ENCODE results near the gene STN1.

The STN1 gene

DNA sequence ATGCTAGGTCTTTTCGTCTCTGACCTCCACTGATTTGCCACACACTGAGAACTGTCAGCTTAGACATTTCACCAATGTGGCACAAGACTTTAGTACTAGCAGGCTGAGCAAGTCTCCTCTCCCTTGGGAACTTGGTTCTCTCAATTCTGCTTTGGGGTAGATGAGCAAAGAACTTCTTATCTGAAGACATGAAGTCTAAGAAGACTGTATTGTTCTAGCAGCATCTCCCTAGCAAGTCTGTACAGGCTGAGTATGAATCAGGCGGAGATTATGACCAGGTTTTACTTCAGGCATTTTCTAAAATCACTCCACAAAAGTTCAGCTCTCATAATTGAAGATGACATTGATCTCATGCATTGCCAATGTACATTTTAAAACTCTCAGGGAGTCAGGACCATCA, 23.8 kb upstream of the STN1 start:
- Histone ChIP-seq H3K27ac (ENCODE audit: low read length) (no peak overlapping the region), H3K9me3 (ENCODE audit: insufficient read depth, low read length) (no peaks in the 10 kb centered on the region), H3K4me2 (ENCODE audit: low read length) (no peak overlapping the region), H3K9ac (ENCODE audit: low read length) (no peak overlapping the region), H3K27me3 (ENCODE audit: low read depth, low read length) (no peaks in the 10 kb centered on the region), H3K79me2 (ENCODE audit: low read length) (no peaks in the 10 kb centered on the region), H3K4me1 (ENCODE audit: low read length) (no peaks in the 10 kb centered on the region), H3K4me3 (ENCODE audit: low read length) (no peak overlapping the region), H4K20me1 (ENCODE audit: insufficient read depth, low read length) (no peaks in the 10 kb centered on the region), H3K36me3 (replicated peaks; ENCODE audit: low read depth, low read length) (no peaks in the 10 kb centered on the region), H2AFZ (ENCODE audit: low read depth, low read length) (no peak overlapping the region)
- TF ChIP-seq, protein P1, sequence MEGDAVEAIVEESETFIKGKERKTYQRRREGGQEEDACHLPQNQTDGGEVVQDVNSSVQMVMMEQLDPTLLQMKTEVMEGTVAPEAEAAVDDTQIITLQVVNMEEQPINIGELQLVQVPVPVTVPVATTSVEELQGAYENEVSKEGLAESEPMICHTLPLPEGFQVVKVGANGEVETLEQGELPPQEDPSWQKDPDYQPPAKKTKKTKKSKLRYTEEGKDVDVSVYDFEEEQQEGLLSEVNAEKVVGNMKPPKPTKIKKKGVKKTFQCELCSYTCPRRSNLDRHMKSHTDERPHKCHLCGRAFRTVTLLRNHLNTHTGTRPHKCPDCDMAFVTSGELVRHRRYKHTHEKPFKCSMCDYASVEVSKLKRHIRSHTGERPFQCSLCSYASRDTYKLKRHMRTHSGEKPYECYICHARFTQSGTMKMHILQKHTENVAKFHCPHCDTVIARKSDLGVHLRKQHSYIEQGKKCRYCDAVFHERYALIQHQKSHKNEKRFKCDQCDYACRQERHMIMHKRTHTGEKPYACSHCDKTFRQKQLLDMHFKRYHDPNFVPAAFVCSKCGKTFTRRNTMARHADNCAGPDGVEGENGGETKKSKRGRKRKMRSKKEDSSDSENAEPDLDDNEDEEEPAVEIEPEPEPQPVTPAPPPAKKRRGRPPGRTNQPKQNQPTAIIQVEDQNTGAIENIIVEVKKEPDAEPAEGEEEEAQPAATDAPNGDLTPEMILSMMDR (IDR thresholded peaks at IDR 0.05; ENCODE audit: low read depth, low read length) = no peak
- no peak for TF ChIP-seq EZH2phosphoT487 (IDR thresholded peaks at IDR 0.05; ENCODE audit: low read depth)

DNA sequence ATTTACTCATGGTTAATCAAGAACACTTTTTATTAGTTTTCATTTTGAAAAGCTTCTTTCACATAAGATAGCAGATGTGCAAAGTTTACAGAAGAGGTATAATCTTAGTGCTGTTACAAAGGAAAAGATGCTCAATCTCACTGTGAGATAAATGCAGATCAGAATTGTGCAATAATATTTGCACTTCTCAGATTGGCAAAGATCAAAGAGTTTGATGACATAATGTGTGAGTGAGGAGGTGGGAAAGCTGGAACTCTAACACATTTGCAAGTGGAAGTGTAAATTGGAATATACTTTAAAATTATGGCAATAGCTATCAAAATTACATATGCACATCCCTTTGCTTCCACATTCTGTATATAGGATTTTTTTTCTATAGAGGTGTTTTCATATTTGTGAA, 21.5 kb upstream of the STN1 start:
- no peak for TF ChIP-seq EZH2phosphoT487 (IDR thresholded peaks at IDR 0.05; ENCODE audit: low read depth)
- TF ChIP-seq, protein P1 (IDR thresholded peaks at IDR 0.05; ENCODE audit: low read depth, low read length) = no peak
- H3K9me3 ChIP-seq (ENCODE audit: insufficient read depth, low read length) = no peaks in the 10 kb centered on the region
- H3K9ac ChIP-seq (ENCODE audit: low read length) = no peak overlapping the region
- H2AFZ ChIP-seq (ENCODE audit: low read depth, low read length) = no peak overlapping the region
- no peaks in the 10 kb centered on the region for H3K4me1 ChIP-seq (ENCODE audit: low read length)
- H3K4me2 ChIP-seq (ENCODE audit: low read length) = no peak overlapping the region
- H3K79me2 ChIP-seq (ENCODE audit: low read length) = no peaks in the 10 kb centered on the region
- H3K4me3 ChIP-seq (ENCODE audit: low read length) = no peak overlapping the region
- H3K27me3 ChIP-seq (ENCODE audit: low read depth, low read length) = no peaks in the 10 kb centered on the region
- H3K36me3 ChIP-seq (replicated peaks; ENCODE audit: low read depth, low read length) = no peaks in the 10 kb centered on the region
- no peak overlapping the region for H3K27ac ChIP-seq (ENCODE audit: low read length)
- H4K20me1 ChIP-seq (ENCODE audit: insufficient read depth, low read length) = no peaks in the 10 kb centered on the region

DNA sequence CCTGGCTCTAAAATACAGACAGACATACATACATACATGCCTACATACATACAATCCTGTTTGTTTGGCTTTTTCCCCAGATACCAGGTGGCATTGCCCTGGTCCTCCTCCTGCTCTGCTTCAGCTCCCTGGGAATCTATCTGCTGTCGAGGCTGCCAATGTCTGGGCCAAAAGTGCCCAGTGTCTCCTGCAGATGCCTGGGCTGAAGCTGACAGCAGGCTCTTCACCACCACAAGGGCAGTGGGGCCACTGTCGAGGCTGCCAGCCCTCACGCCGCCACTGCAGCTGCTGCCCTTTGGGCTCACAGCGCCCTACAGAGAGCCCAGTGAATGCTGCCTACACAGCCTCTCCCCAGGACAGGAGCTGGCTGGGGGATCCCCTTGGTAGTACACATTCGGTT, 18.0 kb upstream of the STN1 start:
- Histone ChIP-seq H3K4me2 (ENCODE audit: low read length) (no peak overlapping the region), H3K4me1 (ENCODE audit: low read length) (no peaks in the 10 kb centered on the region), H3K9ac (ENCODE audit: low read length) (no peak overlapping the region), H3K4me3 (ENCODE audit: low read length) (no peak overlapping the region), H3K9me3 (ENCODE audit: insufficient read depth, low read length) (no peaks in the 10 kb centered on the region), H3K79me2 (ENCODE audit: low read length) (no peaks in the 10 kb centered on the region), H3K27ac (ENCODE audit: low read length) (no peak overlapping the region), H3K36me3 (replicated peaks; ENCODE audit: low read depth, low read length) (no peaks in the 10 kb centered on the region), H3K27me3 (ENCODE audit: low read depth, low read length) (no peaks in the 10 kb centered on the region), H2AFZ (ENCODE audit: low read depth, low read length) (no peak overlapping the region), H4K20me1 (ENCODE audit: insufficient read depth, low read length) (no peaks in the 10 kb centered on the region)
- TF ChIP-seq, protein P1 (IDR thresholded peaks at IDR 0.05; ENCODE audit: low read depth, low read length) = no peak
- no peak for TF ChIP-seq EZH2phosphoT487 (IDR thresholded peaks at IDR 0.05; ENCODE audit: low read depth)

DNA sequence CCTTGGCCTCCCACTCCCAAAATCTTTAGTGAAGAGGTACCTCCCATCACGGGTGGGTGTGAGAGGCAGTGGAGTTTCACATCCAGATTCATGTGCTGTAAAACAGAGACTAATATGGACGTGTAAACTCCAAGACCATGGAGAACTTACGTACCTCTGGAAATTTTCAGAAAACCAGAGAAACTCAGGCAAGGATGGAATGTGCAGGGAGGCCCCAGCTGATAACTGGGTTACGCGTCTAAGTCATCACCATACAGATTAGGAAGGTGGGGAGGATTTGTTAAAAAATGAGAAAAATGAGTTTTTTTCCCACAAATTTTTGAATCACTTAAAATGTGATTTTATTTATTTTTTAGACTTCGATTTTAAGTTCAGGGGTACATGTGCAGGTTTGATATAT, 16.3 kb upstream of the STN1 start:
- no peaks in the 10 kb centered on the region for H3K36me3 ChIP-seq (replicated peaks; ENCODE audit: low read depth, low read length)
- no peak overlapping the region for H3K9ac ChIP-seq (ENCODE audit: low read length)
- TF ChIP-seq, protein P1 (IDR thresholded peaks at IDR 0.05; ENCODE audit: low read depth, low read length) = no peak
- TF ChIP-seq EZH2phosphoT487 (IDR thresholded peaks at IDR 0.05; ENCODE audit: low read depth) = no peak
- no peaks in the 10 kb centered on the region for H3K79me2 ChIP-seq (ENCODE audit: low read length)
- no peak overlapping the region for H2AFZ ChIP-seq (ENCODE audit: low read depth, low read length)
- H4K20me1 ChIP-seq (ENCODE audit: insufficient read depth, low read length) = no peaks in the 10 kb centered on the region
- no peaks in the 10 kb centered on the region for H3K27me3 ChIP-seq (ENCODE audit: low read depth, low read length)
- H3K4me1 ChIP-seq (ENCODE audit: low read length) = no peaks in the 10 kb centered on the region
- no peak overlapping the region for H3K27ac ChIP-seq (ENCODE audit: low read length)
- H3K4me2 ChIP-seq (ENCODE audit: low read length) = no peak overlapping the region
- no peak overlapping the region for H3K4me3 ChIP-seq (ENCODE audit: low read length)
- no peaks in the 10 kb centered on the region for H3K9me3 ChIP-seq (ENCODE audit: insufficient read depth, low read length)

Measured in OCI-LY3 (cell line).